ENCODE data around the gene DOC2B.

Gene DOC2B

GRCh38 chr17:143785-144281 lies 37.6 kb downstream of the DOC2B start (continued):
- TF ChIP-seq GLIS1 (tag by site-specific recombination; IDR thresholded peaks at IDR 0.05) (no peak), ZNF175 (tag by site-specific recombination; IDR thresholded peaks at IDR 0.05) (no peak), OSR2 (tag by site-specific recombination; IDR thresholded peaks at IDR 0.05) (no peak), SP7 (tag by site-specific recombination; IDR thresholded peaks at IDR 0.05) (0 out of 2 replicates have a peak, but pooled peaks have one; percentile 12), ZNF654 (tag by site-specific recombination; IDR thresholded peaks at IDR 0.05; ENCODE audit: low read depth) (peak; percentile 48), RBAK (tag by site-specific recombination; IDR thresholded peaks at IDR 0.05) (no peak), GLI4 (tag by site-specific recombination; IDR thresholded peaks at IDR 0.05) (no peak), ZNF777 (tag by site-specific recombination; IDR thresholded peaks at IDR 0.05; ENCODE audit: borderline replicate concordance) (no peak), PRDM1 (tag by site-specific recombination; IDR thresholded peaks at IDR 0.05) (no peak), ZFP69B (tag by site-specific recombination; IDR thresholded peaks at IDR 0.05) (no peak), CTCF (tag by site-specific recombination; IDR thresholded peaks at IDR 0.05) (peak; percentile 56; the same call in 1 of the 2 replicates), PRDM4 (tag by site-specific recombination; IDR thresholded peaks at IDR 0.05) (no peak), ZFP37 (tag by site-specific recombination; IDR thresholded peaks at IDR 0.05) (no peak), ZBTB26 (tag by site-specific recombination; optimal IDR thresholded peaks at IDR 0.05) (peak; percentile 15), ZBTB49 (tag by site-specific recombination; IDR thresholded peaks at IDR 0.05; ENCODE audit: low read depth) (no peak), ZNF48 (tag by site-specific recombination; IDR thresholded peaks at IDR 0.05) (no peak), ZSCAN16 (tag by site-specific recombination; IDR thresholded peaks at IDR 0.05) (no peak), ZNF610 (tag by site-specific recombination; IDR thresholded peaks at IDR 0.05; ENCODE audit: borderline replicate concordance) (no peak), ZNF600 (tag by site-specific recombination; IDR thresholded peaks at IDR 0.05) (no peak), ZBTB17 (tag by site-specific recombination; IDR thresholded peaks at IDR 0.05) (peak; percentile 83), ZNF629 (tag by site-specific recombination; IDR thresholded peaks at IDR 0.05) (no peak), ZSCAN18 (tag by site-specific recombination; IDR thresholded peaks at IDR 0.05) (no peak), ZNF501 (tag by site-specific recombination; IDR thresholded peaks at IDR 0.05) (no peak), ZNF24 (tag by site-specific recombination; IDR thresholded peaks at IDR 0.05) (no peak), ZSCAN23 (tag by site-specific recombination; IDR thresholded peaks at IDR 0.05) (no peak), PRDM2 (tag by site-specific recombination; IDR thresholded peaks at IDR 0.05; ENCODE audit: borderline replicate concordance) (no peak)

Measured in HEK293 (cell line).